Lung microvascular endothelial cell (primary cell): ENCODE data around the gene CXCL6. TPM values are rescaled to one million over a fixed set of nuclear protein-coding genes. Genes with fewer than 3 reads are reported as not detected.

Experiments
- DNase-seq, 2 donors: peaks; one replicate each; pipeline versions ENCODE4 v3.0.0 to v3.0.0-alpha.2; 2010; ENCODE audit warnings: low read depth in 2 of 2
- total RNA-seq: library from RNA; depleted of rRNA; stranded (reverse); fragments of >200 nt; gene quantifications from 2 replicates; pipeline ENCODE4 v1.2.1, GENCODE V29; 2014

CXCL6 gene
- total RNA-seq, 1 donor from 2014 or later: 0.40 TPM

DNA sequence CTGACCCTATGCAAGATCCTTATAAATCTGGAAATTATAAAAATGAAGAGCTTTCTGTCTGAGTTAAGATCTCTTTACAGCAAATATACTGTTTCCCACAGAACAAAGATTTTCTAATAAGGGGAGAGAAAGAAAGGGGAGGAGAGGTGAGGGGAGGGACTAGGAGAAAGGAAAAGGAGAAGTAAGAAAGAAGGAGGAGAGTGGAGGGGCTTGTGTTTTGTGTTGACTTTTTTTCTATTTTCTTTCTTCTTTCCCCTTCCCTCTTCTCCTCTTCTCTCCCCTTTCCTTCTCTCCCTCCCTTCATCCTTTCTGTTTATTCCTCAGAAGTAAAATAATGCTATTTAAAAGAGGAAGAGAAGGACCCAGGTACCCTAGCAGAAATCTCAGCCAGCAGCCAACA is 6.2 kb downstream of the CXCL6 start:
- DNase-seq: no peak

GRCh38 chr4:73843369-73843768 is 6.9 kb downstream of the CXCL6 start:
- DNase-seq: no peak

- DNase-seq: peak in 1 of 2 donors; percentile 86
These were observed 7.9 kb downstream of the CXCL6 start for GRCh38 chr4:73844345-73844744.

DNA sequence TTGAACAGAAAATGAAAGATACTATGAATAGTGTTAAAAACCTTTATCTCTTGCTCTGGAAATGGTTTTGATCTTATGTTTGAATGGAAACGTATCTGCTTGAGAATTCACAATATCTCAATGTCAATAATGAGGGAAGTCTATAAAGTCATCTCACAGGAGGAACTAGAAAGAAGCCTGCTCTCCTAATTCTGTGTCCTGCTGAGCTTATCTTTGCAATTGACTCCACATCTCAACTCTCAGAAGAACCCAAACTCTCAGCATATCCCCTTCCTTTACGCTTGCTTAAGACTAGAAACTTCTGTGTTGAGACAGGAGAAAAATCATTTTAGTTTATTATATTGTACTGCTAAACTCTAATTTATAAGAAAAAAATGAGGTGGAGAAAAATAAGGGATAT is 8.3 kb downstream of the CXCL6 start:
- no peak for DNase-seq

DNA sequence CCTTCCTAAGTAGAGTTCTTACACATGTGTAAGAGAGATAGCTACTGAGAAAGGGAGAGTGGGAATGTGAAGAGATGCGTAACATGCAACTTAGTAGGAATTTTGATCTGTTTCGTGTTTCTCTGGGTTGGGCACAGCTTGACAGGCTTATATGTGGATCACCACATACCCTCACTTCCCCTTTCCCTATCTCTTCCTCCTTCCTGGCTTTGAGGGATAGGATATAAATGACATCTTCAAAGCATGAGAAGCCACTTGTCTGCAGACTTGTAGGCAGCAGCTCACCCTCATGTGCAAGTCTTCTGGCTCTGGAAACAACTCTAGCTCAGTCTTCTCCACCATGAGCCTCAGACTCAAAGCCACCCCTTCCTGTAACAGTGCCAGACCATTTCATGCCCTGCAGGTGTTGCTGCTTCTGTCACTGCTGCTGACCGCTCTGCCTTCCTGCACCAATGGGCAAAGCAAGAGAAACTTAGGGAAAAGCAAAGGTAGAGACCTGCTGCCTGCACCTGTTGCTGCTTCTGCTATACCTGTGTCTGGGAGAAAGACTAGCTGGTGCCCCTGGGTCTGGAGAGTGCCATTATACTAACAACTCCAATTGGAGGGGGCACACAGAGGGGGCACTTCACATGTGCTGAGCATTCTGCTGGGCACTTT is 11.2 kb downstream of the CXCL6 start:
- no peak for DNase-seq

DNA sequence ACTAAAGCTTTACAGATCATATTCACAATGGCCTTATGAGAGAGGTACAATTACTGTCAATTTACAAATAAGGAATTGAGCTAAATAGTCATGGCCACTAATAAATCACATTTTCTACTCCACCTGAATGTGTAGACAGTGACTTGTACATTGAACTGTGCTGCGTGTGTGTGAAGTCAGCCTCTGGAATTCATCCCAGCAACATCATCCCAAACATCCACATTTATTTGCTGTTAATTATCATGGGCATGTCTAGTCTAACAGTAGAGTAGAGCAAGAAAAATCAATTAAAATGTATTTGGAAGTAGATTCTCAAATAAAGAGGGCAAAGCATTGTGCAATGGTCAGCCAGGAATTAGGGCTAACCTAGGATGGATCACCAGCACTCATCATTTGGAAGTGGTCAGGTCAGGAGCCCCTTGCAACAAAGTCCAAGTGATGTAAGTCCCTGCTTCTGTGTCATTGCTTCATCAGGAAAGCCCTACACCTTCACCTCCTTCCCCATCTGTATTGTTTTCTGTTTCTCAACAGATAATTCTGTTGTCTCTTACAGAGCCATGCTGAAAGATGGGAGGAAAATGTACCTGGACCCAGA is 11.8 kb downstream of the CXCL6 start:
- no peak for DNase-seq

- DNase-seq: no peak
These were observed 13.9 kb downstream of the CXCL6 start for GRCh38 chr4:73850261-73850970.

GRCh38 chr4:73851293-73851692 is 14.8 kb downstream of the CXCL6 start:
- DNase-seq: no peak

DNA sequence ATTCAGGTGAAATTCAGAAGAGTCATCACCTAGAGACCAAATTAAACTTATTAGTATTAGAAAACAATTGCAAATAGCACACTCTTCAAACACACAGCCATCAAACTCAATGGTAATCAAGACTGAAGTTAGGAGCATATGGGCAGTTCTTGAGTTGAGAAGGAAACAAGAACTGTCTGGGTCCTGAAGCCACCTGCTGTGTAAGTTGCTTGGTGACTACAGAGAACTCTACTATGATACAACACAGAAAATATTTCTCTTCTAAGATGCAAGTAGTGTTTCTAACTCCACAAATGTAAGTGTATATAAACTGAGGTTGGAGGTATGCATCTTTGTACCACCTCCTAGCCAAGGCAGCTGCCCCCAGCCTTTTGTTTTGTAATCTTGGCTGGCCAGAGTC is 16.3 kb downstream of the CXCL6 start:
- DNase-seq: no peak

GRCh38 chr4:73853246-73853704 is 16.8 kb downstream of the CXCL6 start, which contains the start of gene PF4V1:
TSS of gene PF4V1 (plus strand) at chr4:73853296. CDS start at chr4:73853363, 67 bp downstream.
- DNase-seq: no peak

- no peak for DNase-seq
These were observed 17.4 kb downstream of the CXCL6 start for GRCh38 chr4:73853718-73854473.

DNA sequence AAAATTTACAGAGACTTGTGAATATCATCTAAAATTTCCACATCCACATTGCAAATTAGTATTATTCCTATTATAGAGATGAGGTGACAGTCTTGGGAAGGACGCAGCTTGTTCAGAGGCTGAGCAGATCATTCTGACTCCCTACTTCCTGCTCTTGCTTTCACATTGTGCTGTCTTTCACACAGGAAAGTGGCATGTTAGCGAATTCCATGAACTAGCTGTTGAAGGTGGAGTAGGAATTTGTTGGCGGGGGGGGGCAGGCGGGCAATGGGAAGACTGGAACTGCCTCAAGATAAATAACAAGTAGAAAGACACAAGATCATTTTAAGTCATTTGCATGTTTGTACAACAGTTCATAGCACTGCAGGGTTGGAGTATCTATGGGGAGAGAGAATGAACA is 18.9 kb downstream of the CXCL6 start:
- DNase-seq: peak; percentile 60 to 83

DNA sequence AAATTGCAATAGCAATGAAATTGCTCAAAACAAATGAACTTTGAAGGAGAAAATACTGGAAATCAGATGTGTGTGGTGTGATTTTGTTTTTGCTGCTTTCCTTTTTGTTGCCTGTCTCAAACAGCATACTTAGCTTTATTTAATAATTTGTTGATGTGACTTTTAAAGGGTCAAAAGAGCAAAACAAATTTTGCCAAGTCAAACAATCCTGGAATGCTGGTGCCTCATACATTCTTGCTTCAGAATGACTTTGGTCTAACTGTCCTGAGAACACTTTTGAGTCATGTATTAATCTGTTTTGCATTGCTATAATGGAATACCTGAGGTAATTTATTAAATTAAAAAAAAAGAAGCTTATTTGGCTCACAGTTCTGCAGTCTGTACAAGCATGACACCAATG is 20.0 kb downstream of the CXCL6 start:
- peak; percentile 52 to 56 for DNase-seq

DNA sequence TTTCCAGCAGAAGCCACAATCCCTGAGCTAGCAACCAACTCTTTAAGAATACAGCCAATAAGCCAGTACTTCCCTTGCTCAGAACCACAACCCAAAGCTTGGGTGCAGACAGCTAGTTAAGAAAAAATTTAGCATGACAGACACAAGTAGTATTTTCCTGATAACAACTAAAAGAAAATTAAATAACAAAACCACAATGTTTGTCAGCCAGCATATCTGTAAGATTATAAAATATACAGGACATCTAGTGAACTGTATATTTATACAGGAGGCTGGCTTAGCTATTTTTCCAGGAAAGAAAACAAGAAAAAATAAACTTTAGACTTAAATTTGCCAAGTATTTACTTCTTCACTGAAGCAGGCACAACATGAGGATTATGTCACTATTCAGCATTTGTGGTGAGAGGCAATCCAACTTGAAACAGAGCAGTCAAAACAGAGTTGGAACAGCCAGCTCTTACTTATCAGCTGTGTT is 23.2 kb downstream of the CXCL6 start:
- no peak for DNase-seq

- no peak for DNase-seq
These were observed 23.7 kb downstream of the CXCL6 start for GRCh38 chr4:73860181-73860580.

DNA sequence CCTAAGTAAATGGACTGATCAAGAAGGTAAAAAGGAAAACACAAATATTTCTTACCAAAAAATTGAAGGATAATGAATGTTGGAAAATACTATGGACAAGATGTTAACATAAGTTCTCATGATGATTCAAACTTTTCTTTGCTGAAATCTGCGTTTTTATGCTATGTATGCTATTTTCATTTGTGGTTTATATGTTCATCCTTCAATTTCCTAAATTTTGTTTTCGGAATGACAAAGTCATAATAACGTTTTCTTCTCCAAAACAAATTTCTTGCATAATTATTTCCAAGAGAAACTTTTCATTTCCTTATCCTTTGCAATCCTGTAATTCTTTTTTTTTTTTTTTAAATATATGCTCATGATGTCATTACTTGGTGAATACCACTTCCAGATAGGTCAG is 24.4 kb downstream of the CXCL6 start:
- DNase-seq: no peak

DNA sequence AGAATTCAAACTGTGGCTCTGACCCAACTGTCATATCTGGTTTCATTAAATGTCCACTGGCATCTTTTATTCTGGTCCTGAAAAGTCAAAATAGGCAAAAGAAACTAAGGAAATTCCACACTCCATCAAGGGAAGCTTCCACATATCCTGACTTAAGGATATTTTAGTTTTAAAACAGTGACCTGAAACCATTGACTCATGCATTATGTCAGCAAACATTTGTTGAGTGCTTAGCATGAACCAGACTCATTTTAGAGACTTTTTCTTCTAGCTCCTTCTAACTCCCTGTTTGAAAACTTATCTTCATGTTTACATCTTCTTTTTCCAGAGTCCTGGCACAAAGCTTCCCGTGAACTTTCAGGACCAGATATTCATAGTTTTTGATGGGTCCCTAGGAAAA is 25.8 kb downstream of the CXCL6 start:
- DNase-seq: peak in 1 of 2 donors; percentile 44

DNA sequence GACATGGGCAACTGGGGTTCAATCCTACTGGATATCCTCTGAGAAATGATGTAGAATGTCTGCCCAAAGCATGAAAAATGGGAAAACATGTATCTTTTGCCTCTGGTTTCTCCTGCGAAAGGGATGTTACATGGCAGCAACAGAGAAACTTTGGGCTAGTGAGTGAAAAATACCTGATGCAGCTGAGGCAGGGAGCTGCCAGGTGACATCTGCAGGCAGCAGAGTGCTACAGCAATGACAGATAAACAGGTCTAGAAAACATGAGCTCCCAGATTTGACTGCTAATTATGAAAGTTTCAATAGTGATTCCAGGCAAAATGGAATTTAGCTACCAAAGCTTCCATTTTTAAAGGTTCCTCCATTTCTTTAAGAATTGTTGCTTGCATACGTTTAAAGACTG is 27.9 kb downstream of the CXCL6 start:
- peak; percentile 41 to 68 for DNase-seq

DNA sequence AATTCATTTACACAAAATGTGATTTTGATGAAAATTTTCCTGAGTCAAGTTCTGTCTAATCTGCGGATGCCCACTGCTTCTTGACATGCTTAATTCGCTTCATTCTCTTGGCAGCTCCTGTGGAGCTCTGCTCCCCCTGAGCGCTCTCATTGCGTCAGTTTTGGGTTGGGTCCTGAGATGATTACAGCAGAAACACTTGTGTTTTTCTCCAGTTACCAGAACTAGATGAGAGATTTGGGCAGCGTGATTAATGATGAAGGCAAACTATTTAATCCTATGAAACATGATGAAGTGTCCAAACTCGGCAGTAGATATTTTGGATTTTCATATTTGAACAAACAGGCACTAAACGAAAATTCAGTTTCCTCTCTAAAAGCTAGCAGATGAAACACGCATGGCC is 28.5 kb downstream of the CXCL6 start:
- DNase-seq: no peak

DNA sequence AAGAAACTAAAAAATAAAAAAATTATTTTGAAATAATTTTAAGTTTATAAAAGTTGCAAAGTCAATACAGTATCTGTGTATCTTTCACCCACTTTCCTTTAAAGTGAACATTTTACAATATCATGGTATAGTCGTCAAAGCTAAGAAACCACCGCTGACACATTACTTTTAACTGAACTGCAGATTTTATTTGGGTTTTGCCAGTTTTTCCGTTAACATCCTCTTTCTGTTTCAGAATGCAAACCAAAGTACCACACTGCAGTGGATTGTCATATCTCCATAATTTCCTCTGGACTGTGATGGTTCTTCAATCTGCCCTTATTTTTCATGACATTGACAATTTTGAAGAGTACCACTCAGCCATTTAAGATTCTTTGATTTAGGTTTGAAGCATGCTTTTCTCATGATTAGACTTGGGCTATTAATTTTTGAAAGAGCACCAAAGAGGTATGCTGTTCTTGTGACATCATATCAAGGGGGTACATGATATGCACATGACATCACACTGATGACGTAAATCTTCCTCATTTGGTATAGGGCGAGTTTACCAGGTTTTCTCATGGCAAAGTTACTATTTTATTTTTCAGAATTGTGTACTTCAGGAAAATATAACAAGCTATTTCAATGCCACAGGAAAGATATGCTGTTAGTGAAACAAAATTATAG is 29.1 kb downstream of the CXCL6 start:
- DNase-seq: no peak

DNA sequence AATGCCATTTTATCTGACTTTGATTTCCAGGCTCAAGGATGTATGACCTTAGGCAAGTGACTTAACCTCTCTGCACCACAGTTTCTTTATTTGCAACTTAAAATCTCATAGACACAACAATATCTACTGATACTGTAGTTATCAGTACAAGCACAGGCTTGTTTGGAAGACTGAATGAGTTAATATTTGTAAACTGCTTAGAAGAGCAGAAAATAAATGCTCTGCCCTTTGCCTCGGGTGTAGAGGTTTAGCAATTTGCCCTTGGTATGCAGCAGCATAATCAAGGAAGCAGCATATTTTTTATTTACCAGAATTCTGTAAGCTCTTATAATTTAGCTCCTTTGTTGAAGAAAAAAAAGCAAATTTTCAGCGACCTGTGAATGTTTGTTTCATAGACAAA is 29.8 kb downstream of the CXCL6 start:
- DNase-seq: no peak
